Glomerular visceral epithelial cell (primary cell): ENCODE results near the gene SNAI3.

Experiments used
- DNase-seq: peaks from one replicate; pipeline ENCODE4 v3.0.0-alpha.2; 2016; ENCODE audit errors: extremely low spot score

SNAI3 gene

DNA sequence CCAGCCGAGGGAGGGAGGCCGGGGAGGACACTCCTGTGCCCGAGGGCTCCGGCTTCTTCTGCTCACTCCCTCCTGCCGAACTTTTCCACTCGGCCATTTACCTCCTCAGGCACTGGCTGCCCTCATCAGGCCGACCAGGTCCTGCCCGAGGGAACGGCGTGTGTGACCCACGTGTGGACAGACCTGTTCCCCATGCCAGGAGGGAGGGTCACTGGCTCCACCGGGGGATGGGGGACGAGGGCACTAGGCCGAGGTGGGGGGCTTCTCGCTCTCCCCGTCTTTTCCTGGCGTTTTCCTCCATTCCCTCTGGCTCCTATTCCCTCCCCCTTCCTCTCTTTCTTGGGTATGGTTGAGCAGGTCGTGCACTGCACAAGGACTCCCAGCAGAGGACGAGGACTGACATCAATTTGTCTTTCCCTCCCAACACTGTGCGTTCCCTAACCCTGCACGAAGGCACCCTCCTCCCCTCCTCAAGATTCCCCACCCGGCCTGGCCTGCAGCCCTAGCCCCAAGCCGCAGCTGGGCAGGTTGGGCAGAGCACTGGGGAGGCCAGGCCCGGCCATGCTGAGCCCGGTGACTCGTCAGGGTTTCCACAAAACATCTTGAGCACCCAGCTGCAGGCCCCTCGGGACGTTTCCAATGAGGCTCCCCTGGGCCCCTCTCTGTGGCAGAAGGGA lies 51.2 kb downstream of the SNAI3 start:
- DNase-seq, result no peak

- no peak for DNase-seq
Measured at GRCh38 chr16:88634141-88634993, 51.9 kb downstream of the SNAI3 start.

- no peak for DNase-seq
Measured at GRCh38 chr16:88633684-88634140, 52.6 kb downstream of the SNAI3 start.

- DNase-seq, result no peak
Measured at GRCh38 chr16:88632587-88632930, 53.7 kb downstream of the SNAI3 start.

- no peak for DNase-seq
Measured at GRCh38 chr16:88631920-88632586, 54.3 kb downstream of the SNAI3 start.

DNA sequence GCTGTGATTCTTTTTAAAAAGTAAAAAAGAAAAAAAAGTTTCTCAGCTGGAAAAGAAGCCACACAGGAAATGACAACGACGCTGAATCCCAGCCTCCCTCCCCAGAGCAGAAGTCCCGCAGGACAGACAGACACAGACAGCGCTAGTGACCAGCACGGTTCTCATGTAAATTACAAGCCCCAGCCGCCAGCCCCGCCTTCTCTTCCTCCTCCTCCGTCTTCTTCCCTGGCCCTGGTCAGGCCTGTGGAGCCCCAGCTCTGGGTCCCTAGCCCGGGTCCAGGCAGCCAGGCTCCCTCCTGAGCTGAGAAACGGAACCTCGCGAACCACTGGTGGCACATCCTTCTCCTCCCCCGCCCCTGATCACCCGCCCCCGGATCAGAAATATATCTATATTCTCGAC lies 54.9 kb downstream of the SNAI3 start:
- no peak for DNase-seq

- DNase-seq, result no peak
Measured at GRCh38 chr16:88630941-88631340, 55.4 kb downstream of the SNAI3 start.

GRCh38 chr16:88630433-88630832 lies 55.9 kb downstream of the SNAI3 start:
- no peak for DNase-seq

DNA sequence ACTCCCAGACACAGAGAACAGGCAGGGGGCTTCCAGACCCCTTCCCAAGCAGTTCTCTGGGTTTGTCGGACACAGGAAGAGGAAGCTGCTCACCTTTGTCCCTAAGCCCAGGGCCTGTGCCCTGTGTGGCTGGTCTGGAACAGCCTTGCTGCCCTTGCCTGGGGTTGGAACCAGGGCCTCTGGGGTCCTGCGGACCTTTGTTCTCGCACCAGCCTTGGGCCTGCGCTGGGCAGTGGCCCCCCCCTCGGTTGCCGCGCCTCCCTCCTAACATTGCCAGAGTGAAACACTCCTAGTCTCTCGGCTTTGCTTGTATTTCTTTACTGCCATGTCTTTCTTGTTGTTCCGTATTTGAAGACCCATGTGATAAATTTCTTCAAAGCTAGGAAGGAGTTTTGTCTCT lies 56.5 kb downstream of the SNAI3 start:
- DNase-seq, result no peak

GRCh38 chr16:88628512-88628974 lies 57.8 kb downstream of the SNAI3 start:
- DNase-seq, result no peak
